UCSD-AML1 (cell line): ENCODE measurements around the gene ERCC6L.

ENCODE experiments used
- DNase-seq: peaks from one replicate; lab custom pipeline; 2025; ENCODE audit not compliant: unreplicated experiment; lab: John Stamatoyannopoulos, UW

The ERCC6L gene

DNA sequence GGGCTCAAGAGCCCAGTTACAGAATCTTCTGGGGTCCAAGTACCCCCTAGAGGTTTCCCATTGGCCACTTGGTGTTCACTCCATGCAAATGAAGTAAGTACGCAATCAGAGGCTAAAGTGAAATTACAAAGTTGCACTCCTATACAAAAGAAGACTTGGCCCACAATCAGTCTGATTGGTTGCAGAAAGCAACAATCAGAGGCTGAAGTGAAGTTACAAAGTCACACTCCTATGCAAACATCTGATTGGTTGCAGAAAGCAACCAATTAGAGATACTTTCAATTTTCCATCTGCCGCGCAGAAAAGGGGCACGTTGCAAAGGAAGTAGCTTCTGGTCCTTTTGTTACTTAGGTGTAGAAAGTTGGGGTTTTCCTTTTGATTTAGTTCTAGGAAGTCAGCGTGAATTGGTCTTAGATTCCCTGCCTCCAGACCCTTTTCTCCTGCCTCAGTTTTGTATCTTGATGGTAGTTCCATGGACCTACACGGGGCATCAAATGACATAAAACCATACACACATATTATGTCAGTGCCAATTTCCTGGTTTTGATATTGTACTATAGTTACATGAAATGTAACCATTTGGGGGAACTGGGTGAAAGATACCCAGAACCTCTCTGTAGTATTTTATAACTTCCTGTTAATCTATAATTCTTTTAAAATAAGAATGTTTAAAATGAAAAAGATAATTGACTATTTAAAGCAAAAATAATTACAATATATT, 69.7 kb downstream of the ERCC6L start:
- DNase-seq, result no peak

GRCh38 chrX:72165551-72165950, 73.3 kb downstream of the ERCC6L start:
- DNase-seq, result no peak

- no peak for DNase-seq
Measured at GRCh38 chrX:72159769-72160168, 79.1 kb downstream of the ERCC6L start.

GRCh38 chrX:72158773-72159172, 80.1 kb downstream of the ERCC6L start:
- DNase-seq, result no peak
